Left lung (tissue), 10 donors: ENCODE results near the gene TRABD. TPM values are rescaled to one million over a fixed set of nuclear protein-coding genes. Genes with fewer than 3 reads are reported as not detected.

Experiments
- ATAC-seq: fragments of 200-7000 bp; cut with Tn5 transposase; one replicate; pipeline ENCODE4 v1.9.1; 2020; ENCODE audit warnings: moderate library complexity
- DNase-seq, 4 donors: peaks; one replicate each; pipeline ENCODE4 v3.0.0-alpha.2; 2013 to 2020
- H3K27ac ChIP-seq, 2 donors: fragments of 200-600 bp; sonication (generic) in 1 of 2; one replicate each; pipeline versions ENCODE4 v1.5.0 to v1.8.0; 2020 to 2021
- H3K27me3 ChIP-seq, 2 donors: fragments of 200-600 bp; sonication (generic) in 1 of 2; one replicate each; pipeline versions ENCODE4 v1.5.0 to v1.8.0; 2020 to 2021
- H3K36me3 ChIP-seq, 2 donors: fragments of 200-600 bp; sonication (generic) in 1 of 2; one replicate each; pipeline versions ENCODE4 v1.5.0 to v1.8.0; 2020 to 2021
- H3K4me1 ChIP-seq, 2 donors: fragments of 200-600 bp; one replicate each; pipeline ENCODE4 v1.8.0; 2021
- H3K4me3 ChIP-seq, 2 donors: fragments of 200-600 bp; sonication (generic) in 1 of 2; one replicate each; pipeline versions ENCODE4 v1.5.0 to v1.8.0; 2020 to 2021; ENCODE audit warnings: mild to moderate bottlenecking in 1 of 2
- H3K9me3 ChIP-seq, 2 donors: fragments of 200-600 bp; sonication (generic) in 1 of 2; one replicate each; pipeline versions ENCODE4 v1.5.0 to v1.8.0; 2020 to 2021
- intact Hi-C, 2 donors: fragments of 100-400 bp; cut with DNase I; formaldehyde crosslinking; loops; one replicate each; pipeline versions ENCODE4 v1.11.2 to v1.14.2; 2022
- polyA plus RNA-seq, 6 donors: library from polyadenylated mRNA; unstranded; fragments of 120-200 nt; gene quantifications; one replicate each; pipeline ENCODE4 v1.2.1, GENCODE V29; 2013; ENCODE audit not compliant: insufficient read length in 6 of 6
- total RNA-seq, 2 donors: library from RNA; stranded (reverse); fragmentation: NEBNext Ultra II Directional; extraction: Animal tissue kit (Norgen Biotek cat#: 25700); gene quantifications; one replicate each; pipeline ENCODE4 v1.2.1, GENCODE V29; 2021
- TF ChIP-seq, protein P1 (sequence below), 2 donors: fragments of 200-600 bp; sonication (generic) in 1 of 2; IDR thresholded peaks; one replicate each; pipeline versions ENCODE4 v1.5.0 to v1.8.0; 2021; ENCODE audit warnings: antibody characterized with exemption in 2 of 2
- donor health status: DM: no; HTN: yes; CAD: no.
- donor health status: DM: no; HTN: no; CAD: no.

Gene TRABD
- total and polyA plus RNA-seq, 8 donors: 16.0 to 54.2 (median 24.4) TPM

DNA sequence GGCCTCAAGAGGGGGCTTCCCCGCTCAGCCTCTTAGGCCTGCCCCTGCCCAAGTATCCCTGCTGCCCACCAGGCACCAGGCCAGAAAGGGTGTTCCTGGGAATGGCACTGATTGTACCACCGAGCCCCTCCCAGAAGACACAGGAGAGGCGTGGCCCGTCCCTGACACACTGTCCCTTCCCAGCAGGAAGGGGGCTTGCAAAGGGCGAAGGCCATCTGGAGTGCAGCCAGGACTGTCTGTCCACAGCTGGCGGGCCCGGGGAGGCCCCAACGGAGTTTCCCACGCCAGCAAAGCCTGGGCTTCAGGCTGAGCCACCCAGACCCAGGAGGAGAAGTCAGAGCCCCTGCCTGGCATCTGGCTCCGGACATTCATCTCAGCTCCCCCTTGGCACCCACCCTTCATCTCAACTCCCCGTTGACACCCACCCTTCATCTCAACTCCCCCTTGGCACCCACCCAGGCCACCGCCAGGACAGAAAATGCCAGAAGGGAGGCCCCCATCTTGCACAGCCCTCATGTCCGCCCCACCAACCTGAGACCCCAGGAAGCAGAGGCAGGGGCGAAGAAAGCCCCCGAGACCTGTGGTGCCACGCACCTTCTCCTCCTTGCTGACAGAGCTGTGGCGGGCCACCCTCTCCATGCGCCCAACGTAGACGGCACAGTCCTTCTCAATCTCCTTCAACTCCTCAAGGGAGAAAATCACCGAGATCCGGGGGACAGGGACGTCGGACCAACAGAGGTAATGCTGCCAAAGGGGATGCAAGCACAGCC lies 39.7 kb downstream of the TRABD start:
- Histone ChIP-seq H3K4me3 (no peak overlapping the region), H3K27ac (no peak overlapping the region), H3K9me3 (no peaks in the 10 kb centered on the region), H3K27me3 (no peaks in the 10 kb centered on the region), H3K36me3 (peaks cover 0 to 98% of the 10 kb centered on the region in 2 donors), H3K4me1 (no peaks in the 10 kb centered on the region)
- no peak for DNase-seq
- no peak for ATAC-seq
- TF ChIP-seq, protein P1, sequence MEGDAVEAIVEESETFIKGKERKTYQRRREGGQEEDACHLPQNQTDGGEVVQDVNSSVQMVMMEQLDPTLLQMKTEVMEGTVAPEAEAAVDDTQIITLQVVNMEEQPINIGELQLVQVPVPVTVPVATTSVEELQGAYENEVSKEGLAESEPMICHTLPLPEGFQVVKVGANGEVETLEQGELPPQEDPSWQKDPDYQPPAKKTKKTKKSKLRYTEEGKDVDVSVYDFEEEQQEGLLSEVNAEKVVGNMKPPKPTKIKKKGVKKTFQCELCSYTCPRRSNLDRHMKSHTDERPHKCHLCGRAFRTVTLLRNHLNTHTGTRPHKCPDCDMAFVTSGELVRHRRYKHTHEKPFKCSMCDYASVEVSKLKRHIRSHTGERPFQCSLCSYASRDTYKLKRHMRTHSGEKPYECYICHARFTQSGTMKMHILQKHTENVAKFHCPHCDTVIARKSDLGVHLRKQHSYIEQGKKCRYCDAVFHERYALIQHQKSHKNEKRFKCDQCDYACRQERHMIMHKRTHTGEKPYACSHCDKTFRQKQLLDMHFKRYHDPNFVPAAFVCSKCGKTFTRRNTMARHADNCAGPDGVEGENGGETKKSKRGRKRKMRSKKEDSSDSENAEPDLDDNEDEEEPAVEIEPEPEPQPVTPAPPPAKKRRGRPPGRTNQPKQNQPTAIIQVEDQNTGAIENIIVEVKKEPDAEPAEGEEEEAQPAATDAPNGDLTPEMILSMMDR (IDR thresholded peaks at IDR 0.05): no peak
- intact Hi-C loops: no loop called here

DNA sequence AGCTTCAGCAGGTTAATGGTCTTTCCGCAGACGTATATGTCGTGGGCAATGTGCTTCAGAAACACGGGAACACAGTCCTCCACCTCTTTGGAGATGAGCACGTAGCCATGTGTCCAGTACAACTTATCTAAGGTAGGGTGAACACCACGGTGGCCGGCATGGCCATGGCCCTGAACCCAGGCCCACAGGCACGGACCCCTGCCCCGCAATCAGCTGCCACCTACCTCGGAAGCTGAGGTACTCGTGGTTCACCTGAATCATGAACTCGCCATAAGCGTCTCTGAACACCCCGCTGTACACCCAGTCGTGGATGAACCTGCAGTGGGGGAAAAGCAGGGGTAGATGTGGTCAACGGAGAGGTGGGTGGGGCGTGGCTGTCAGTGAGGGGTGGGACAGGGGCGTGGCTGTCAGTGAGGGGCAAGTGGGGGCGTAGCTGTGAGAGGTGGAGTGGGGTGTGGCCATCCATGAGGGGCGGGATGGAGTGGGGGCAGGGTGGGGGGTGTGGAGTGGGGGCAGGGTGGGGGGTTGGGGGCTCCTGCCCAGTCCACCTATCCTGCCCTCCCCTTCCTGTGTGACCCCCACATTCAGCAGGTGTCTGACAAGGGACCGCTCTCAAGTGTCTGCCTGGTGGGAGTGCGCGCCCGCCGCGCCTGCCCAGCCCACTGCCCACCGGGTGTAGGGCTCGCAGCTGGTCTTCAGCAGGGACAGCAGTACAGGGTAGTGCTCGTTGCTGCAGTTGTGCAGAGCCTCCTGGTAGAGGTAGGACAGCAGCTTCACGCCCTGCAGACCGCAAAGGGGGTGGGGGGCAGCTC lies 40.6 kb downstream of the TRABD start:
- TF ChIP-seq, protein P1 (IDR thresholded peaks at IDR 0.05): no peak
- no peaks in the 10 kb centered on the region for H3K27me3 ChIP-seq
- no peak overlapping the region for H3K27ac ChIP-seq
- H3K9me3 ChIP-seq: no peaks in the 10 kb centered on the region
- ATAC-seq (no peak), DNase-seq (no peak)
- H3K4me1 ChIP-seq: no peaks in the 10 kb centered on the region
- intact Hi-C loops: no loop called here
- peaks cover 0 to 94% of the 10 kb centered on the region in 2 donors for H3K36me3 ChIP-seq
- no peak overlapping the region for H3K4me3 ChIP-seq

DNA sequence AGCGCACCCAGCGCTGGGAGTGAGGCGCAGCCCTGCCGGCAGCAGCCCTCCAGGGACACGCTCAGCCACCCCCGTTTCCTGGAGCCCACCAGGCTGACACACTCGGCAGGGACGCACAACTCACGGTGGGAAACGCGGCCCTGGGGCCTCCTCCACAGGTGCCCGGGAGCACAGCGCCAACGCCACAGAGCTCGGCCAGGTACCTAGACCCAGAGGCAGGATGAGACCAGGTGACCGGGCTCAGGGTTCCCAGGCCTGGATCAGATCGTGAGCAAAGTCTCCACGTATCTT lies 41.1 kb downstream of the TRABD start:
- Histone ChIP-seq H3K36me3 (peaks cover 0 to 94% of the 10 kb centered on the region in 2 donors), H3K27me3 (no peaks in the 10 kb centered on the region), H3K27ac (no peak overlapping the region), H3K4me3 (no peak overlapping the region), H3K4me1 (no peaks in the 10 kb centered on the region), H3K9me3 (no peaks in the 10 kb centered on the region)
- intact Hi-C loops: no loop called here
- DNase-seq (no peak), ATAC-seq (no peak)
- TF ChIP-seq, protein P1 (IDR thresholded peaks at IDR 0.05): no peak

DNA sequence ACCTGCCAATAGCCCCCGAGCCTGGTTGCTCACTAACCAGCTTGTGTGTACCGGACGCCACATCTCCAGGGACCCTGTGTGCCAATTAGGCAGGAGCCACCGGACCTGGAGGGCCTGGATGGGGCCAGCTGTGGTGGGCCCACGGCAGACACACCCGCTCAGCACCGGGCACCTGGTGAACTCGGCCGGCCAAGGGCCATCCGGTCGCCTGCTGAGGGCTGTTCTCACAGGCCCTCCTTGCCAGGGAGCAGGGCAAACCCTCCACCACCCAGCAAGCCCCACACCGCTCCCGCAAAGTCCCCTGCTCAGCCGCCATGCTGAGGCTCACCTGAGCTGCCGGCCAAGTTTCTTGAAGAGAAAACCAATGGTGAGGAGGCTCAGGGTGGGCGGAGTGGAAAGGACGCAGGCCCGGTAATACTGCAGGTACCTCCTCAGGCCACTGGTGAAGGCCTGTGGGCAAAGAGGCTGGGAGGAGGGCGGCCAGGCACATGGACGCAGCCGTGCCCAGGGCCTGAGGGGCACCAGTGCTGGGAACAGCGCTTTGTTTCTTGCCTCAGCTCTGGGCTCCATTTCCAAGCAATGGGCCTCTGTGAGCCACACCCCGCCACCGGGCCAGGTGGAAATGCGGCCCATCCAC lies 42.0 kb downstream of the TRABD start:
- no peak for ATAC-seq
- peaks cover 0 to 94% of the 10 kb centered on the region in 2 donors for H3K36me3 ChIP-seq
- intact Hi-C loops: no loop called here
- no peak overlapping the region for H3K4me3 ChIP-seq
- no peaks in the 10 kb centered on the region for H3K9me3 ChIP-seq
- H3K27me3 ChIP-seq: no peaks in the 10 kb centered on the region
- DNase-seq: no peak
- TF ChIP-seq, protein P1 (IDR thresholded peaks at IDR 0.05): no peak
- H3K4me1 ChIP-seq: no peaks in the 10 kb centered on the region
- H3K27ac ChIP-seq: no peak overlapping the region

DNA sequence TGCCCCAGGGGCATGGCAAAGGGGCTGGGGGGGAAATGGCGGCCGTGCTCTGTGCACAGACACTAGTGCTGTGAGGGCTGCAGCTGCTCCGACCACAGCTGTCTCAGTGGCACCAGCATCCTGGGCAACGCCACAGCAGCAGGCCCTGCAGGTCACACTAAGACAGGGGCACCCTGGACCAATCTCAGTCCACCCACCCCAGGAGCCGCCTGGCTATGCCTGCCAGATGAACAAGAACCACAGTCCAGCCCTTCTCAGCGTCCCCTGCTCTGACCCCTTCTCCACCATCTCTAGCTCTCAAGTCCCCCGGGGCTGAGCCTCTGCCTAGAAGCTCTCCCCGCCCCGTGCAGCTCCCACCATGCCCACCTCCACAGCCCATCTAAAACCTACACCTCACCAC lies 42.7 kb downstream of the TRABD start:
- no peak overlapping the region for H3K4me3 ChIP-seq
- no peak for ATAC-seq
- intact Hi-C loops: no loop called here

More for the DNA sequence above, 42.7 kb downstream of the TRABD start:
- no peak for DNase-seq
- no peak overlapping the region for H3K27ac ChIP-seq
- H3K9me3 ChIP-seq: no peaks in the 10 kb centered on the region
- H3K27me3 ChIP-seq: no peaks in the 10 kb centered on the region
- no peaks in the 10 kb centered on the region for H3K4me1 ChIP-seq
- TF ChIP-seq, protein P1 (IDR thresholded peaks at IDR 0.05): no peak
- H3K36me3 ChIP-seq: peaks cover 0 to 94% of the 10 kb centered on the region in 2 donors
